ENCODE data around the gene DLG5. TPM values are rescaled to one million over a fixed set of nuclear protein-coding genes. Genes with fewer than 3 reads are reported as not detected.

DLG5 gene
- total RNA-seq, 1 donor from 2014 or later: 60.5 TPM

GRCh38 chr10:77972148-77972547, 45.6 kb upstream of the DLG5 start:
- no peaks in the 10 kb centered on the region for H3K27me3 Mint-ChIP-seq (ENCODE audit: low read depth)
- H3K36me3 Mint-ChIP-seq (ENCODE audit: low read depth): peaks cover 4% of the 10 kb centered on the region
- H3K4me3 Mint-ChIP-seq (ENCODE audit: unreplicated experiment): no peak overlapping the region
- TF ChIP-seq CTCF (IDR thresholded peaks at IDR 0.05): no peak
- peak; percentile 13 for DNase-seq (ENCODE audit: low spot score)
- H3K4me1 Mint-ChIP-seq (ENCODE audit: low read depth): peaks cover 33% of the 10 kb centered on the region
- H3K27ac Mint-ChIP-seq (ENCODE audit: unreplicated experiment): no peak overlapping the region
- no peaks in the 10 kb centered on the region for H3K9me3 Mint-ChIP-seq (ENCODE audit: low read depth)

- DNase-seq (ENCODE audit: low spot score): peak; percentile 14
- Mint-ChIP-seq H3K4me1 (ENCODE audit: low read depth) (peaks cover 33% of the 10 kb centered on the region), H3K27me3 (ENCODE audit: low read depth) (no peaks in the 10 kb centered on the region), H3K4me3 (ENCODE audit: unreplicated experiment) (no peak overlapping the region), H3K9me3 (ENCODE audit: low read depth) (no peaks in the 10 kb centered on the region), H3K27ac (ENCODE audit: unreplicated experiment) (peak overlapping the region; percentile 85), H3K36me3 (ENCODE audit: low read depth) (peaks cover 3% of the 10 kb centered on the region)
- TF ChIP-seq CTCF (IDR thresholded peaks at IDR 0.05): no peak
Measured at GRCh38 chr10:77971804-77972144, 45.2 kb upstream of the DLG5 start.

- H3K27me3 Mint-ChIP-seq (ENCODE audit: low read depth): no peaks in the 10 kb centered on the region
- peak overlapping the region; percentile 85 for H3K27ac Mint-ChIP-seq (ENCODE audit: unreplicated experiment)
- peaks cover 33% of the 10 kb centered on the region for H3K4me1 Mint-ChIP-seq (ENCODE audit: low read depth)
- H3K4me3 Mint-ChIP-seq (ENCODE audit: unreplicated experiment): no peak overlapping the region
- H3K36me3 Mint-ChIP-seq (ENCODE audit: low read depth): no peaks in the 10 kb centered on the region
- peak; percentile 19 for DNase-seq (ENCODE audit: low spot score)
- H3K9me3 Mint-ChIP-seq (ENCODE audit: low read depth): no peaks in the 10 kb centered on the region
- no peak for TF ChIP-seq CTCF (IDR thresholded peaks at IDR 0.05)
Measured at GRCh38 chr10:77970869-77971803, 44.6 kb upstream of the DLG5 start.

DNA sequence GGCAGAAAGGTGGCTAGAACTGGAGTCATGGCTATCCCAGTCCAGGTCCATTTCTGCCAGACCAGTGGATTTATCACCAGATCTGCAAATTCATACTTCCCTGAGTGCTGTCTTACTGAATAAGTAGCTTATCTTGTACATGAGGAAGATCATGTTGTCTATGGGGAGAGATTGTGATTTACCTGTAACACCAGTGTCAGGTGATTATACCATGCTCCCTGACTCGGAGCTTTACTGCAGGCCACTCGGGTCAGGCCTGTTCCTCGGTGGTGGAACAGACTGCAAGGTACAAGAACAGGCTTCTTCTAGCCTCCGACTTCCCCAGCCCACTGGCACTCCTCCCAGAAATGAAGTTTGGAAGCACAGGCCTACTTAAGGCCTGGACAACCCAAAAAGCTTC, 42.6 kb upstream of the DLG5 start:
- Mint-ChIP-seq H3K4me3 (ENCODE audit: unreplicated experiment) (no peak overlapping the region), H3K36me3 (ENCODE audit: low read depth) (no peaks in the 10 kb centered on the region), H3K9me3 (ENCODE audit: low read depth) (peaks cover 5% of the 10 kb centered on the region), H3K27ac (ENCODE audit: unreplicated experiment) (no peak overlapping the region), H3K4me1 (ENCODE audit: low read depth) (peaks cover 23% of the 10 kb centered on the region), H3K27me3 (ENCODE audit: low read depth) (no peaks in the 10 kb centered on the region)
- TF ChIP-seq CTCF (IDR thresholded peaks at IDR 0.05): no peak
- no peak for DNase-seq (ENCODE audit: low spot score)

GRCh38 chr10:77967611-77968022, 41.1 kb upstream of the DLG5 start:
- no peak for DNase-seq (ENCODE audit: low spot score)
- Mint-ChIP-seq H3K36me3 (ENCODE audit: low read depth) (no peaks in the 10 kb centered on the region), H3K4me3 (ENCODE audit: unreplicated experiment) (no peak overlapping the region), H3K9me3 (ENCODE audit: low read depth) (peaks cover 8% of the 10 kb centered on the region), H3K27ac (ENCODE audit: unreplicated experiment) (no peak overlapping the region), H3K4me1 (ENCODE audit: low read depth) (peaks cover 22% of the 10 kb centered on the region), H3K27me3 (ENCODE audit: low read depth) (no peaks in the 10 kb centered on the region)
- no peak for TF ChIP-seq CTCF (IDR thresholded peaks at IDR 0.05)
